Central memory CD8-positive, alpha-beta T cell (primary cell): ENCODE results near the gene DENND1A.
"Not testable (repeated sequence)": the region's sequence is repeated elsewhere in the genome, so short reads cannot be mapped to it uniquely, and the experiment has no call there.

Experiments used
- ATAC-seq: fragments of 150-1000 bp; cut with Tn5 transposase; replicated peaks from 2 replicates; pipeline ENCODE4 v1.10.0; 2022; ENCODE audit warnings: mild to moderate bottlenecking, moderate FRiP score, moderate number of reproducible peaks; ENCODE audit not compliant: poor library complexity, severe bottlenecking; ENCODE audit errors: extremely low read depth
- DNase-seq, 2 donors: peaks; one replicate each; pipeline ENCODE4 v3.0.0; 2021; ENCODE audit warnings: low spot score in 2 of 2
- H3K27ac Mint-ChIP-seq: one replicate; pipeline ENCODE4 v1.8.0; 2022; ENCODE audit warnings: low read depth, mild to moderate bottlenecking, moderate library complexity, mixed read lengths
- H3K27me3 Mint-ChIP-seq: one replicate; pipeline ENCODE4 v1.8.0; 2022; ENCODE audit warnings: mixed read lengths
- H3K36me3 Mint-ChIP-seq: one replicate; pipeline ENCODE4 v1.8.0; 2022; ENCODE audit warnings: mild to moderate bottlenecking, moderate library complexity, mixed read lengths; ENCODE audit not compliant: insufficient read depth
- H3K4me1 Mint-ChIP-seq: one replicate; pipeline ENCODE4 v1.8.0; 2022; ENCODE audit warnings: mixed read lengths
- H3K4me3 Mint-ChIP-seq: one replicate; pipeline ENCODE4 v1.8.0; 2022; ENCODE audit warnings: mild to moderate bottlenecking, moderate library complexity, mixed read lengths
- H3K9me3 Mint-ChIP-seq: one replicate; pipeline ENCODE4 v1.8.0; 2022; ENCODE audit warnings: mixed read lengths

DENND1A gene

GRCh38 chr9:123960366-123960765 is 30.4 kb upstream of the DENND1A start:
- Mint-ChIP-seq H3K4me1 (no peaks in the 10 kb centered on the region), H3K36me3 (no peaks in the 10 kb centered on the region), H3K4me3 (no peak overlapping the region), H3K9me3 (no peaks in the 10 kb centered on the region), H3K27ac (no peak overlapping the region), H3K27me3 (peaks cover 72% of the 10 kb centered on the region)
- ATAC-seq = no peak
- DNase-seq = no peak

- DNase-seq = no peak
- Mint-ChIP-seq H3K27ac (no peak overlapping the region), H3K4me1 (no peaks in the 10 kb centered on the region), H3K36me3 (no peaks in the 10 kb centered on the region), H3K4me3 (no peak overlapping the region), H3K27me3 (peaks cover 66% of the 10 kb centered on the region), H3K9me3 (no peaks in the 10 kb centered on the region)
- no peak for ATAC-seq
These were observed 29.9 kb upstream of the DENND1A start for GRCh38 chr9:123959787-123960186.

- H3K27ac Mint-ChIP-seq = no peak overlapping the region
- ATAC-seq (no peak), DNase-seq (no peak)
- H3K36me3 Mint-ChIP-seq = no peaks in the 10 kb centered on the region
- H3K9me3 Mint-ChIP-seq = no peaks in the 10 kb centered on the region
- no peaks in the 10 kb centered on the region for H3K4me1 Mint-ChIP-seq
- H3K27me3 Mint-ChIP-seq = peaks cover 53% of the 10 kb centered on the region
- H3K4me3 Mint-ChIP-seq = no peak overlapping the region
These were observed 27.8 kb upstream of the DENND1A start for GRCh38 chr9:123957731-123958130.

GRCh38 chr9:123957168-123957721 is 27.3 kb upstream of the DENND1A start:
- no peaks in the 10 kb centered on the region for H3K9me3 Mint-ChIP-seq
- peaks cover 53% of the 10 kb centered on the region for H3K27me3 Mint-ChIP-seq
- no peak overlapping the region for H3K4me3 Mint-ChIP-seq
- no peak for DNase-seq
- no peaks in the 10 kb centered on the region for H3K4me1 Mint-ChIP-seq
- H3K36me3 Mint-ChIP-seq = no peaks in the 10 kb centered on the region
- no peak for ATAC-seq
- H3K27ac Mint-ChIP-seq = no peak overlapping the region

GRCh38 chr9:123955637-123956036 is 25.7 kb upstream of the DENND1A start:
- Mint-ChIP-seq H3K36me3 (no peaks in the 10 kb centered on the region), H3K4me3 (no peak overlapping the region), H3K27ac (no peak overlapping the region), H3K9me3 (no peaks in the 10 kb centered on the region), H3K27me3 (peaks cover 43% of the 10 kb centered on the region), H3K4me1 (no peaks in the 10 kb centered on the region)
- no peak for ATAC-seq
- DNase-seq = no peak

- Mint-ChIP-seq H3K9me3 (no peaks in the 10 kb centered on the region), H3K27me3 (peaks cover 34% of the 10 kb centered on the region), H3K27ac (no peak overlapping the region), H3K36me3 (no peaks in the 10 kb centered on the region), H3K4me1 (no peaks in the 10 kb centered on the region), H3K4me3 (no peak overlapping the region)
- DNase-seq = no peak
- ATAC-seq = no peak
These were observed 24.8 kb upstream of the DENND1A start for GRCh38 chr9:123954518-123955280.

- H3K36me3 Mint-ChIP-seq = no peaks in the 10 kb centered on the region
- no peaks in the 10 kb centered on the region for H3K4me1 Mint-ChIP-seq
- no peaks in the 10 kb centered on the region for H3K9me3 Mint-ChIP-seq
- ATAC-seq = no peak
- H3K27me3 Mint-ChIP-seq = peaks cover 16% of the 10 kb centered on the region
- DNase-seq = no peak
- H3K27ac Mint-ChIP-seq = no peak overlapping the region
- H3K4me3 Mint-ChIP-seq = no peak overlapping the region
These were observed 22.9 kb upstream of the DENND1A start for GRCh38 chr9:123952641-123953495.

- no peak overlapping the region for H3K4me3 Mint-ChIP-seq
- DNase-seq = no peak
- peaks cover 6% of the 10 kb centered on the region for H3K9me3 Mint-ChIP-seq
- no peak for ATAC-seq
- no peaks in the 10 kb centered on the region for H3K27me3 Mint-ChIP-seq
- no peak overlapping the region for H3K27ac Mint-ChIP-seq
- H3K4me1 Mint-ChIP-seq = no peaks in the 10 kb centered on the region
- no peaks in the 10 kb centered on the region for H3K36me3 Mint-ChIP-seq
These were observed 18.4 kb upstream of the DENND1A start for GRCh38 chr9:123948286-123948685.

- Mint-ChIP-seq H3K27ac (no peak overlapping the region), H3K9me3 (peaks cover 6% of the 10 kb centered on the region), H3K4me1 (no peaks in the 10 kb centered on the region), H3K27me3 (no peaks in the 10 kb centered on the region), H3K36me3 (no peaks in the 10 kb centered on the region), H3K4me3 (no peak overlapping the region)
- DNase-seq (no peak), ATAC-seq (no peak)
These were observed 17.4 kb upstream of the DENND1A start for GRCh38 chr9:123947326-123947725.

- Mint-ChIP-seq H3K4me1 (no peaks in the 10 kb centered on the region), H3K9me3 (peaks cover 6% of the 10 kb centered on the region), H3K27ac (no peak overlapping the region), H3K27me3 (peaks cover 5% of the 10 kb centered on the region), H3K36me3 (no peaks in the 10 kb centered on the region), H3K4me3 (no peak overlapping the region)
- ATAC-seq (no peak), DNase-seq (no peak)
These were observed 16.3 kb upstream of the DENND1A start for GRCh38 chr9:123946101-123946821.

- no peaks in the 10 kb centered on the region for H3K36me3 Mint-ChIP-seq
- no peak overlapping the region for H3K4me3 Mint-ChIP-seq
- no peak overlapping the region for H3K27ac Mint-ChIP-seq
- H3K27me3 Mint-ChIP-seq = peaks cover 10% of the 10 kb centered on the region
- DNase-seq (no peak), ATAC-seq (no peak)
- H3K4me1 Mint-ChIP-seq = no peaks in the 10 kb centered on the region
- peaks cover 6% of the 10 kb centered on the region for H3K9me3 Mint-ChIP-seq
These were observed 15.6 kb upstream of the DENND1A start for GRCh38 chr9:123945532-123945931.

- ATAC-seq, H3K4me1 Mint-ChIP-seq, H3K27ac Mint-ChIP-seq, H3K9me3 Mint-ChIP-seq, H3K36me3 Mint-ChIP-seq, DNase-seq, H3K4me3 Mint-ChIP-seq: not testable (repeated sequence)
- peaks cover 11% of the 10 kb centered on the region for H3K27me3 Mint-ChIP-seq
These were observed 14.5 kb upstream of the DENND1A start for GRCh38 chr9:123944464-123944863.
